ENCODE measurements around the gene ZNF462. TPM values are rescaled to one million over a fixed set of nuclear protein-coding genes. Genes with fewer than 3 reads are reported as not detected.

ZNF462 gene
- total RNA-seq, 1 donor from 2014 or later, result 32.1 TPM

- H3K27me3 ChIP-seq (ENCODE audit: control insufficient read depth, insufficient read depth, low read length), result no peaks in the 10 kb centered on the region
- no peak for DNase-seq (ENCODE audit: low read depth)
- H3K4me3 ChIP-seq (ENCODE audit: low read depth, low read length), result no peak overlapping the region
- TF ChIP-seq, protein P1, sequence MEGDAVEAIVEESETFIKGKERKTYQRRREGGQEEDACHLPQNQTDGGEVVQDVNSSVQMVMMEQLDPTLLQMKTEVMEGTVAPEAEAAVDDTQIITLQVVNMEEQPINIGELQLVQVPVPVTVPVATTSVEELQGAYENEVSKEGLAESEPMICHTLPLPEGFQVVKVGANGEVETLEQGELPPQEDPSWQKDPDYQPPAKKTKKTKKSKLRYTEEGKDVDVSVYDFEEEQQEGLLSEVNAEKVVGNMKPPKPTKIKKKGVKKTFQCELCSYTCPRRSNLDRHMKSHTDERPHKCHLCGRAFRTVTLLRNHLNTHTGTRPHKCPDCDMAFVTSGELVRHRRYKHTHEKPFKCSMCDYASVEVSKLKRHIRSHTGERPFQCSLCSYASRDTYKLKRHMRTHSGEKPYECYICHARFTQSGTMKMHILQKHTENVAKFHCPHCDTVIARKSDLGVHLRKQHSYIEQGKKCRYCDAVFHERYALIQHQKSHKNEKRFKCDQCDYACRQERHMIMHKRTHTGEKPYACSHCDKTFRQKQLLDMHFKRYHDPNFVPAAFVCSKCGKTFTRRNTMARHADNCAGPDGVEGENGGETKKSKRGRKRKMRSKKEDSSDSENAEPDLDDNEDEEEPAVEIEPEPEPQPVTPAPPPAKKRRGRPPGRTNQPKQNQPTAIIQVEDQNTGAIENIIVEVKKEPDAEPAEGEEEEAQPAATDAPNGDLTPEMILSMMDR (IDR thresholded peaks at IDR 0.05; ENCODE audit: insufficient read depth, low read length, poor library complexity, severe bottlenecking), result no peak
- H3K36me3 ChIP-seq (ENCODE audit: control insufficient read depth, insufficient read depth, low read length), result no peaks in the 10 kb centered on the region
Measured at GRCh38 chr9:107025260-107026035, 162.5 kb downstream of the ZNF462 start.

GRCh38 chr9:107029146-107029545 lies 166.2 kb downstream of the ZNF462 start:
- no peak for DNase-seq (ENCODE audit: low read depth)
- no peaks in the 10 kb centered on the region for H3K36me3 ChIP-seq (ENCODE audit: control insufficient read depth, insufficient read depth, low read length)
- H3K27me3 ChIP-seq (ENCODE audit: control insufficient read depth, insufficient read depth, low read length), result no peaks in the 10 kb centered on the region
- TF ChIP-seq, protein P1 (IDR thresholded peaks at IDR 0.05; ENCODE audit: insufficient read depth, low read length, poor library complexity, severe bottlenecking), result no peak
- H3K4me3 ChIP-seq (ENCODE audit: low read depth, low read length), result no peak overlapping the region

- DNase-seq (ENCODE audit: low read depth), result no peak
- H3K4me3 ChIP-seq (ENCODE audit: low read depth, low read length), result no peak overlapping the region
- no peaks in the 10 kb centered on the region for H3K27me3 ChIP-seq (ENCODE audit: control insufficient read depth, insufficient read depth, low read length)
- TF ChIP-seq, protein P1 (IDR thresholded peaks at IDR 0.05; ENCODE audit: insufficient read depth, low read length, poor library complexity, severe bottlenecking), result no peak
- no peaks in the 10 kb centered on the region for H3K36me3 ChIP-seq (ENCODE audit: control insufficient read depth, insufficient read depth, low read length)
Measured at GRCh38 chr9:107033966-107034365, 171.0 kb downstream of the ZNF462 start.

- H3K36me3 ChIP-seq (ENCODE audit: control insufficient read depth, insufficient read depth, low read length), result no peaks in the 10 kb centered on the region
- H3K4me3 ChIP-seq (ENCODE audit: low read depth, low read length), result no peak overlapping the region
- no peaks in the 10 kb centered on the region for H3K27me3 ChIP-seq (ENCODE audit: control insufficient read depth, insufficient read depth, low read length)
- DNase-seq (ENCODE audit: low read depth), result no peak
- TF ChIP-seq, protein P1 (IDR thresholded peaks at IDR 0.05; ENCODE audit: insufficient read depth, low read length, poor library complexity, severe bottlenecking), result no peak
Measured at GRCh38 chr9:107034831-107035230, 171.9 kb downstream of the ZNF462 start.

DNA sequence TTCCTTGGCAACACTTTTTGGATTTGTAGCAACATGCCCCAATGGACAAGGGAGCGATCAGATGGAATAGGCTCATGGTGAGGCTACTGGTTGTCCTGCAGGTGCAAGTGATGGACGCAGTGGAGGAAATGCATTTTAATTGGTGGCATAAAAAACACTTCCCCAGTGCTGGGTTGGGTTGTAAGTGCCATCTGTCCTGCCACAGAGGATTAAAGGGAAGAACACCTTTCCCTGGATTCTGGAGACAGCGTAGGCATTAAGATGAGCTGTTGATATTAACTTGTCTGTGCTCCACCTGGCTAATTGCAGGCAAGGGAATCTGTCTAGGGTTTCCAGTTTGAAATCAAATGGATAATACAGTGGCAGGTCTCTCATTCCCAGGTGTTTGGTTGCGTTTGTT lies 173.4 kb downstream of the ZNF462 start:
- Histone ChIP-seq H3K4me3 (ENCODE audit: low read depth, low read length) (no peak overlapping the region), H3K36me3 (ENCODE audit: control insufficient read depth, insufficient read depth, low read length) (no peaks in the 10 kb centered on the region), H3K27me3 (ENCODE audit: control insufficient read depth, insufficient read depth, low read length) (no peaks in the 10 kb centered on the region)
- DNase-seq (ENCODE audit: low read depth), result no peak
- TF ChIP-seq, protein P1 (IDR thresholded peaks at IDR 0.05; ENCODE audit: insufficient read depth, low read length, poor library complexity, severe bottlenecking), result no peak

- TF ChIP-seq, protein P1 (IDR thresholded peaks at IDR 0.05; ENCODE audit: insufficient read depth, low read length, poor library complexity, severe bottlenecking), result no peak
- Histone ChIP-seq H3K4me3 (ENCODE audit: low read depth, low read length) (no peak overlapping the region), H3K27me3 (ENCODE audit: control insufficient read depth, insufficient read depth, low read length) (no peaks in the 10 kb centered on the region), H3K36me3 (ENCODE audit: control insufficient read depth, insufficient read depth, low read length) (no peaks in the 10 kb centered on the region)
- peak; percentile 83 for DNase-seq (ENCODE audit: low read depth)
Measured at GRCh38 chr9:107039542-107039941, 176.6 kb downstream of the ZNF462 start.

Data from kidney epithelial cell (primary cell).